ENCODE results near the gene HYAL2.

The HYAL2 gene

GRCh38 chr3:50298836-50299637 is 23.5 kb downstream of the HYAL2 start, which contains the start of the genes HYAL3 and NAA80 (continued):
- TF ChIP-seq SP2 (tag by site-specific recombination; IDR thresholded peaks at IDR 0.05) (peak; percentile 96), AEBP2 (tag by site-specific recombination; IDR thresholded peaks at IDR 0.05; ENCODE audit: borderline replicate concordance) (no peak), PRDM10 (tag by site-specific recombination; IDR thresholded peaks at IDR 0.05) (peak; percentile 44), ZNF626 (tag by site-specific recombination; IDR thresholded peaks at IDR 0.05) (no peak), ZNF510 (tag by site-specific recombination; IDR thresholded peaks at IDR 0.05; ENCODE audit: insufficient replicate concordance) (no peak), BCL11A (tag by site-specific recombination; IDR thresholded peaks at IDR 0.05; ENCODE audit: low read depth) (no peak), ZNF239 (tag by site-specific recombination; IDR thresholded peaks at IDR 0.05) (no peak), ZNF707 (tag by site-specific recombination; IDR thresholded peaks at IDR 0.05) (no peak), ZNF169 (tag by site-specific recombination; IDR thresholded peaks at IDR 0.05) (0 out of 2 replicates have a peak, but pooled peaks have one; percentile 29), ZNF433 (tag by site-specific recombination; IDR thresholded peaks at IDR 0.05; ENCODE audit: low read depth) (no peak), ZNF639 (tag by site-specific recombination; IDR thresholded peaks at IDR 0.05) (no peak), ZBTB10 (tag by site-specific recombination; IDR thresholded peaks at IDR 0.05) (peak; percentile 75), ZNF621 (tag by site-specific recombination; IDR thresholded peaks at IDR 0.05) (no peak)

- TF ChIP-seq ZIC2 (tag by site-specific recombination; IDR thresholded peaks at IDR 0.05) (peak; percentile 92), ZNF830 (tag by site-specific recombination; IDR thresholded peaks at IDR 0.05; ENCODE audit: low read depth) (no peak)
- H3K4me1 ChIP-seq (ENCODE audit: control insufficient read depth, insufficient read depth, low read length): no peaks in the 10 kb centered on the region
- POLR2A ChIA-PET: interaction anchor here (1.4 to 2.2 kb wide), 4 partner anchors 19 to 39 kb away, joined by 11 to 34 read pairs (median 14); partner anchors contain the start of gene TUSC2
These were observed 24.4 kb downstream of the HYAL2 start for GRCh38 chr3:50297896-50298725.

More at GRCh38 chr3:50297896-50298725, 24.4 kb downstream of the HYAL2 start:
- Histone ChIP-seq H3K9me3 (ENCODE audit: control insufficient read depth, insufficient read depth, low read depth, low read length) (no peaks in the 10 kb centered on the region), H3K4me3 (ENCODE audit: low read depth, low read length) (peak overlapping the region; percentile 69), H3K27ac (ENCODE audit: extremely low read depth, low read depth, low read length) (no peak overlapping the region), H3K36me3 (ENCODE audit: control insufficient read depth in 2 of 2, insufficient read depth in 1 of 2, low read length in 2 of 2) (peaks cover 0 to 4% of the 10 kb centered on the region in 2 experiments; a peak in 1 of 3 replicates)
- CTCF ChIA-PET: interaction anchor here (0.6 to 2.0 kb wide), 8 partner anchors 19 to 88 kb away, joined by 3 to 7 read pairs (median 4); partner anchors contain the start of gene HYAL2
